GM21526 (cell line): ENCODE results near the gene NCAPG2.
A peak's percentile ranks its signal among the peaks of the same experiment; 100 is the strongest.
"Not testable (repeated sequence)": the region's sequence is repeated elsewhere in the genome, so short reads cannot be mapped to it uniquely, and the experiment has no call there.

Experiments
- ATAC-seq: cut with Tn5 transposase; IDR thresholded peaks from one replicate; pipeline ENCODE4 v1.9.1; 2021; ENCODE audit warnings: moderate library complexity; ENCODE audit not compliant: unreplicated experiment, low FRiP score

Gene NCAPG2

DNA sequence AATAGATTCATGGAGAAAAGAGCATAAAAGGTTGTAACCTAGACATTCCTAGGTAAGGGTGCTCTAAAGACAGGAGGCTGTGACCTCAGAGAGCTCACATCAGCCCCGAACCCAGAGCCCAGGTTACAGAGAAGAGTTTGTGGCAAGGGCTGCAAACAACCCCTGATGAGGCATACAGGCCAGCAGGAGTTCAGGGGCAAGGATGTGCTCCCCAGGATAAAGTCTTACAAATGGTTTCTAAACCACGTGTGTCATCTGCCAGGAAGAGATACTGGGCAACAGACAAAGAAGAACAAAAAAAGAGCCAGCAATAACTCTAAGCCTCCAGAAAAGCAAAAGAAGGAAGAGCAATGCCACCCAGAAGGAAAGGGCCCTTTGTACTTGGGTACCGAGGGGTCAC is 27.7 kb downstream of the NCAPG2 start:
- ATAC-seq, result no peak

DNA sequence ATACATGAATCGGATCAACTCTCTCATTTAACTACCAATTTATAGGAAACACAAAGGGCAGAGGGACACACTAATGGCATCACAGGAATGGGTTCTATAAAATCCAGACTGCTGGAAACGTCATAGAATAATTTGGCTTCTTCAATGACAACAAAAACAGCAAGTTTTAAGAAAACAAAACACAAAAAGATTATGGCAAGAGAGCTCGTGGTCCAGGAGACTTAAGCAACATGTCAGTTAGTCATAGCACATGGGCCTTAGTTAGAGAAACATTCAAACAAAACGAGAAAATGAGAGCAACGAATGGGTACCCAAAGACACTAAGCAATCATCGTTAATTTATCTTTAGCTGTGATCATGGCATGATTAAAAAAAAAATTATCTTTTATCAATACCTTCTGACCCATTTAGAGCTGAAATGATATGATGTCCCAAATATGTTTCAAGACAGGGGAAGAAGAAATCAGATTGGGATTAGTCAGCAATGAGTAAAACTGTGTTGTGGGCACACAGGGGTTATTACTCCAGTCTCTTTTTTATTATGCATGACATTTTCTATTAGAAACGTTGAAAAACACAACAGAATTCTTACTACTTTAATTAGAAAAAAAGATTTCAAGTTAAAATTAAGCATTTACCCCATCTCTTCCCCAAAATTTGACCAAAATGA is 28.3 kb downstream of the NCAPG2 start:
- no peak for ATAC-seq

DNA sequence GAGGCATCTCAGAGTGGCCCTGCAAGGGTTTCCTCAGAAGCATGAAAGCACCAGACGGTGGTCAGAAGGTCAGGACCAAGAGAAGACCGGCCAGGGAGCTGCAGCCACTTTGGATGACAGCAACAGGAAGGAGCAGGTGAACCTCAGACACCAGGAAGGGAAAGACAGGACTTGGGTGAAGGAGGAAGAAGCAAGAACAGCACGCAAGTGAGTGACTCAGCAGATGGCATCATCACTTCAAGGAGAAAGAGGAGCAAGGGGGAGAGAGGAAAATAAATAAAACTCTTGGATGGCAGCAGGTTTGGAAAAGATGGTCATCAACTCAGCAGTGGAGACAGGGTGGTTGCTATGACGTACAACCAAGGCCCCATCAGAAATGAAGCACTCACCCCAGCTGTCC is 31.6 kb downstream of the NCAPG2 start:
- no peak for ATAC-seq

DNA sequence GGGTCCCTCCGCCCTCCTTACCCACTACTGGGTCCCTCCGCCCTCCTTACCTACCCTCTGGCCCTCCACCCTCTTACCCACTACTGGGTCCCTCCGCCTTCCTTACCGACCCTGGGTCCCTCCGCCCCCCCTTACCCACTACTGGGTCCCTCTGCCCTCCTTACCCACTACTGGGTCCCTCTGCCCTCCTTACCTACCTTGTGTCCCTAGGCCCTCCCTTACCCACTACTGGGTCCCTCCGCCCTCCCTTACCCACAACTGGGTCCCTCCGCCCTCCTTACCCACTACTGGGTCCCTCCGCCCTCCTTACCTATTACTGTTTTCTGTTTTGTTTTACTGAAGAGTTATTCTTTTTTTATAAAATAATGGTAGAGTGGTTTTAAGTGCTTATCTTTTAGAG is 36.5 kb downstream of the NCAPG2 start:
- ATAC-seq, result not testable (repeated sequence)

DNA sequence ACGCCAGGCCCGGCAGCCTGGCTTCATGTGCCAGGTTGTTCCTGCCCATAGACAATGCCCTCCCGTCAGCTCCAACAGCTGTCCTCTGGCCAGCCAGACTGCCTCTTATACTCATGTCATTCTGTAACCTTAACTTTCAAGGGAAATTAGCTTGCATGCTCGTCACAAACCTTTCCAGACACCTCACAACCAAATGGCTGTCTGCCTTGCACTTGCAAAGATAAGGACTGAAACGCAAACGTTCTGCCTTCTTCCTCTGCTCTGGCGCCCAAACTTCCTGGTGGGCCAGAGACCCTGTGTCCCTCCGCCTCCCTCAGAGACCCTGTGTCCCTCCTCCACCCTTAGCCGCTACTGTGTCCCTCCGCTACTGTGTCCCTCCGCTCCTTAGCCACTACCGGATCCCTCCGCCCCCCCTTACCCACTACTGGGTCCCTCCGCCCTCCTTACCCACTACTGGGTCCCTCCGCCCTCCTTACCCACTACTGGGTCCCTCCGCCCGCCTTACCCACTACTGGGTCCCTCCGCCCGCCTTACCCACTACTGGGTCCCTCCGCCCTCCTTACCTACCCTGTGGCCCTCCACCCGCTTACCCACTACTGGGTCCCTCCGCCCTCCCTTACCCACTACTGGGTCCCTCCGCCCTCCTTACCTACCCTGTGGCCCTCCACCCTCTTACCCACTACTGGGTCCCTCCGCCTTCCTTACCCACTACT is 37.5 kb downstream of the NCAPG2 start:
- ATAC-seq, result not testable (repeated sequence)

DNA sequence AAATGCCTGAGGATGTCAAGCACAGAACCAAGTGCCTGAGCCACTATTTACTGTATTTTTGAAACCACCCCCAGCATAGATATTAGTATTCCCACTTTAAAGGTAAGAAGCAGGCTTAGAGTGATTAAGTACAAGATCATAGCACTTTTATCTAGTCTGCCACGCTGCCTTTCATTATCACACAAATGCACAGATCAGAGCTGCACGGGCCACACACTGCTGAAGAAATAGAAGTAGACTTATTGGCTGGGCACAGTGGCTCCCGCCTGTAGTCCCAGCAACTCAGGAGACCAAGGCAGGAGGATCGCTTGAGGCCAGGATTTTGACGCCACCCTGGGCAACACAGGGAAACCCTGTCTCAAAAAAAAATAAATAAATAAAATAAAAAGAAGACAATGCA is 38.2 kb downstream of the NCAPG2 start:
- ATAC-seq, result no peak

DNA sequence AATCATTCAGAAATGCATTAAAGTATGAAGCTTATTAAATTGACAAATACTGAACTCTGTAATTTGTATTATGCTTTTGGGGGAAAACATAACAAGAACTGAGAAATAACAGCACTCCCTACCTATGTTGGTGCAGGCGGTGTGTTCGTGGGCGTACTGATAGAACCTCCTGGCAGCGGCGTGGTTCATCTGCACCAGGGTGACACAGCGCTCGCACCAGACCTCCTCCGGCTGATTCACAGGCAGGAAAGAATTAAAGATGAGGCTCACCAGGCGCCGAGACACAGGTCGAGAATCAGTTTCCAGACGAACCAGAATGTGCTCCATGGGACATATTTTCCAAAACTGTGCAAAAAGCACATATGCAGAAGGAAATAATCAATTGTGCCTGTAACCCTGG is 40.2 kb downstream of the NCAPG2 start:
- no peak for ATAC-seq

DNA sequence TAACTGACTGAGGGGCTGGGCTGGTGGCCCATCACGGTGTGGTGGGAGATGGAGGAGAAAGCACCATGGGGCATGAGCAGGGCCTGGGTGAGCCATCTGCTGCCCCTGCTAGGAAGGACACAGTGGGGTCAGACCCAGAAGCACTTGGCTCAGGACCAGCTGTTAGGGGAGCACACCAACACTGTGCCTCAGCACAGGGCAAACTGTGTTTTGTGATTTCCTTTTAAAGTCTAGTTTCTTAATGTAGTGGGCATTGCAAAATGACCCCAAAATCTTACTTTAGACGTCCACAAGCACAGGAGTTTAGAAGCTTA is 41.2 kb downstream of the NCAPG2 start:
- no peak for ATAC-seq

DNA sequence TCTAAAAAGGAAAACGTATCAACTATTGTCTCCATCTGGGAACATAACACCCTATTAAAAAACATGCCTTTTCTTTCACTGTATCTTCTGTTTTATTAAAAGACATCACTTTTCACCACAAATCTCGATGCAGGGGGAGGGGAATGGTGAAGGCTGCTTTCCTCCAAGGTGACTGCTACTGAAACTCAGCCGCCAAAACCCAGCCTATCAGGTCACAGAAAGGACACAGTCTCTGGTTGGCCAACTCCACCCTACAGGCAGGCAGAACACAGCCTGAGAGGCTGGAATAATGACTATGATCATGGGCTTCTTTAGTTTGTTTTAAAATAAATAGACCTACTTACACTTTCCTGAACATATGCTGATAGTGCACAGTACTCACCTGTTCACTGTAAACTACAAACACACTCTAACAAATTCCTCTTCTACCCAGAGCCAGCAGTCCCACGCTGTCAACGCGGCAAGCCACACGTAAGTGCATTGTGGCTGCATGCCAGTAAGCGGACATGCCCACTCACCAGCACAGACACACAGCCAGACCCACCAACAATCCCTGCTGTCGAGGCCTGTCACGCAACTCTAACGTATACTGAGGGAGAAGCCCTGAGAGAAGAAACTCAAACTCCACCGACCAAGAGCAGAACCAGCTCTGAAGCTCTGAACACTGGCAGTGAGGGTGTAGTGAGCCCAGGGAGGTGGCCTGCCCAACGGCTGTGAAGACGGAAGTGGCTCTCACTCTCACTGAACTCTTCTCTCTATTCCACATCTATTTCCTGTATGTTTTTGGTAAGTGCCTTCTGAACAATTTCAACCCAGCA is 41.8 kb downstream of the NCAPG2 start:
- no peak for ATAC-seq

DNA sequence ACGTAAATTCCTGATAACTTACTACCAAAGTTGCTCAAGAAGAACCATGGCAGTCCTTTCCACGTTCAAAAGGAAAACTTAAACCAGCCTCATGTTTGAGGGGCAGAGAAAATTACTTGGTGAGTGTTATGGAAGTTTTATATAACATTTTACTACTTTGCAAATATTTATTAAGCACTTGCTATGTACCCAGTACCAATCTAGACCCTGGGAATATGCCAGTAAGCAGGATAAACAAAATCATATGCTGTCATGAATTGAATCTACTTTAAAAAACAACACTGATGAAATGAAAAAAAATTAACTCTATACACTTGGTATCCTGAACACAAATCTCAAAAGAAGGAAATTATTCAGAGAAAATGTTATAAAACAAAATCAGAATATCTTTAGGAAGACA is 46.1 kb downstream of the NCAPG2 start:
- ATAC-seq, result no peak

DNA sequence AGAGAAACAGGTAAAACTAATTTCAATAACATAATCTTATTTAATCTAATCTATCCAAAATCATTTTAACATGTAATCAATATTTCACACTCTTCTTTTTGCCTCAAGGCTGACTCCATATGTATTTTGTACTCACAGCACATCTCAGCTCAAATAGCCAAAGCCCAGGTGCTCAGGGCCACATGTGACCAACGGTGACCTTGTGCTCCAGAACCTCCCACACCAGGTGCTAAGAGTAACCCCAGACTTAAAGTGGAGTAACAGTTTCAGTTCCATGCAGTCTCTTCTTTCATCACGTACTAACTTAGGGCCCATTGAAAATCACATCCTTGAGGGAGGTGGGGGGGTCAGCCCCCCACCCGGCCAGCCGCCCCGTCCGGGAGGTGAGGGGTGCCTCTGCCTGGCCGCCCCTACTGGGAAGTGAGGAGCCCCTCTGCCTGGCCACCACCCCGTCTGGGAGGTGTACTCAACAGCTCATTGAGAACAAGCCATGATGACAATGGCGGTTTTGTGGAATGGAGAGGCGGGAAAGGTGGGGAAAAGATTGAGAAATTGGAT is 47.3 kb downstream of the NCAPG2 start:
- ATAC-seq, result peak; percentile 57

DNA sequence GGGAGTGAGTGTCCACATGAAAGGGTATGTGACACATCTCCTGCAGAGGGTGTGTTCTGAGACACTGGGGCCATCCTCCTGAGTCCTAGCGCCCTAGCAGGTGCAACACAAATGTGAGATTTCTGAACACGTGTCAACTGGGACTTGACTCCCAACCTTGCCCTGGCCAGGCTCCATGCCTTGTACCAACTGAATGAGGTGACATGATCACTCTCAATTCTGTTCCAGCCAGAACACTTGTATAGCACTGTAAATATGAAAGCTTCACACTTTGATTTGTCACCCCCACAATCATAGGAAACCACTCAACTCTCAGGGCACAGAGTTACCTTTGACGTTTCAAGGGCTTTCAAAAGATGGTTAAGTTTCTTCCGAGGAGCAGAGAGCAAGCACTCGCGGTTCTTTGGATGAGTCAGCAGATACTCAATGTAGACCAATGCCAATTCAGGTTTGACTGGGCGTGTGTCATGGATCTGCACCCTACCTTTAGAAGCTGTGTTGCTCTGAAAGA is 48.6 kb downstream of the NCAPG2 start:
- peak; percentile 96 for ATAC-seq

DNA sequence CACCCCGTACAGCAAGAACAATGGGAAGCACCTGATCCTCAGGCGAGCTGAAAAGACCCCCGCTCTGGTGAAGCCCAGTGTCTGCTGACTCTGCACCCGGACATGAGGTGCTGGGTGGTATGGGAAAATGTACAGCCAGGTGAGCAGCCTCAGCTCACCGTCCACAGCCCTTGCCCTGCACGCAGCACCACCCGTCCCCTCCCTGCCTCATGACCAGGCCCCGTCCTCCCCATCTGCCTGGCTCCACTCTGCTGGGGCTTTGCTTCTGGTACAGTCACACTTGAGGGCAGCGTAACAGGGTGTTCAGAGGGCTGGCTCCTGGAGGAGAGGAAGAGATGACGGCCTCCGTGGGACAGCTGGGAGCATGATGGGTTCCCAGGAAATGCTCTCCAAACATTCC is 49.1 kb downstream of the NCAPG2 start:
- no peak for ATAC-seq

DNA sequence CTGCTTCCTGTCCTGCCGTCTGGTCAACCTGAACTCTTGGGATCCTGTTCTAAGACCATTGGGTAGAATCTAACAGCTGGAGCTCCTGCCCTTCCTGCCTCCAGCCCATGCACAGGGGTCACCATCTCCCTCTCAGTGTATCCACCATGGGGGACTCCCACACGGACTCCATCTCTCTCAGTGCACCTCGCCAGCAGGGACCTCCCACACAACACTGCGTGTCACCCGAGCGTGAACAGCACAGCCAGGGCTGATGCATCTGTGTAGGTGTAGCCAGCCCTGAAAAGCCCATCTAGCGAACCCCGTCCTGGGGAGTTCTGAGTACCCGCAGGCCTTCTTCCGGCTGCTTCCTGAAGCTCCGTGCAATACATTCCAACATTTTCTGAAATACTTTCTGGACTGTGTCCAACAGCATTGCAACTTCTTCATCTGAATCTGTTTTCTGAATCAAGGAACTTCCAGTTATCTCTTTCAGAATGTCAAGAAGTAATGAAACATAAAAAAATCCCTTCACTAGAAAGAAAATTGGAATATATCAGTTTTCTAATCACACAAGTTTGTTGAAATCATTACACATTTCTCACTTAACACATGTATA is 52.5 kb downstream of the NCAPG2 start:
- ATAC-seq, result no peak

DNA sequence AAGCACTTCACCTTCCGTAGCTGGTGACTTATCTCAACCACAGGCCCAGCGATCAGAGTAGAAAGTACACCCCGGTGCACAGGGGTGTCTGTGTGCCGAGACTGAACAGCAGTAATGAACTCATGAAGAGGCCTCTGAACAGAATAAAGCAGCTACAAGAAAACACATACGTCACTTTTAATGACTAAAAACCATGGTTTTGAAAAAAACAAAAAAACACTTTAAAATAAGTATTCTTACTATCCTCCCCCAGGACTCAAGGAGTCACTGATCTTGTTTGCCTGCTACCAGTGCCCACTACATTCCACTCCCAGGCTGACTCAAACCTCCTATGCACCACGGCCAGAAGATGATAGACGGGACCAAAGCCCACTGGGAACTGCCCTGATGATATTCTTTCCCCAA is 53.8 kb downstream of the NCAPG2 start:
- no peak for ATAC-seq

DNA sequence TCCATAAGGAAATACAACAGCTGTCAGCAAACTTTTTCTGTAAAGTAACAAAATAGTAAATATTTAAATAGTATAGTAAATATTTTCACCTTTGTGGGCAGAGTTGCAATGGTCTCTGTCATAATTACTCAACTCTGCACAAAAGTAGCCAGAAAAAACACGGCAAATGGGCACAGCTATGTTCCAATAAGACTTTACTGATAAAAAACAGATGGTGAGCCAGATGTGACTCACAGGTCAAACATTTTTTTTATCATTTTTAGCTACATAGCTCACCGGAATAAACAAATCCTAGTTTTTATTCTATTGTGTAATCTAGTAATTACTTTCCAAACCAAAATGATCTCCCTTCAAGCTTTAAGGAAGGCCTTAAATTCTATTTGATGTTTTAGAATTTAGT is 55.3 kb downstream of the NCAPG2 start:
- no peak for ATAC-seq

DNA sequence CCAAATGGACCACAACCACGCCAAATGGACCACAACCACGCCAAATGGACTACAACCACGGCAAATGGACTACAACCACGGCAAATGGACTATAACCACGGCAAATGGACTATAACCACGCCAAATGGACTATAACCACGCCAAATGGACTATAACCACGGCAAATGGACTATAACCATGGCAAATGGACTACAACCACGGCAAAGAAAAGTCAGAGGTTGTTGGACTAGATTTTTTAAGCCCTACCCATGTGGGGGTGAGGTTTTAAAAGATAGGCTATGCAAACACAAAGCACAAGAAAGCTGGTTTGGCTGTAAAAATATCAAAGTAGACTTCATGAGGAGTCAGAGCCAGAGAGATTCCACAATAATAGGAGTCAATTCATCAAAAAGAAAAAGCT is 55.8 kb downstream of the NCAPG2 start:
- no peak for ATAC-seq

DNA sequence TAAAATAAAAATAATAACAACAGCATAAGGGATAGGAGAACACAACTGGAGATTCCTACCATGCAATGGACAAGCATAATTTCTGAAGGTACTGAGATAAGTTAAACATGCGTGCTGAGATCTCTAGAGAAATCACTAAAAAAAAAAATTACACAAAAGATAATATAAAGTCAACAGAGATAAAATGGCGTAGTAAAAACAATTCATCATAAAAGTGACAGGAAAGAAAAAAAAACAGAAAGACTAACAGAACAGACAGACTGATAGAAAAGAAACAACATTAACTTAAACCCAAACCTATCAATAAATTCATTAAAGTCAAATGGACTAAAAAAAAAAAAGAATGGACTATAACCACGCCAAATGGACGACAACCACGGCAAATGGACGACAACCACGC is 56.4 kb downstream of the NCAPG2 start:
- no peak for ATAC-seq

DNA sequence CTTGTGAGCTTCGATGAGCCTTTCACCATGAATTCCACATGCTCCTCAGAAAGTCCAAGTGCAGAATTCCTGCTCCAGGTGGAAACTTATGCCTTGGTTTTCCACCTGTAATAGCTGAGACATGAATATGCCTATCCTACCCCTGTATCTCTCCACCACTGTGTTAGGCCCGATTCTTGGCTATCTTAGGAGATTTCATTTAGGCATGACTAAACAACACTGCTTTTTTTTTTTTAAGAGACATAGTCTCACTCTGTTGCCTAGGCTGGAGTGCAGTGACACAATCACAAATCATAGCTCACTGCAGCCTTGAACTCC is 57.2 kb downstream of the NCAPG2 start:
- ATAC-seq, result no peak

DNA sequence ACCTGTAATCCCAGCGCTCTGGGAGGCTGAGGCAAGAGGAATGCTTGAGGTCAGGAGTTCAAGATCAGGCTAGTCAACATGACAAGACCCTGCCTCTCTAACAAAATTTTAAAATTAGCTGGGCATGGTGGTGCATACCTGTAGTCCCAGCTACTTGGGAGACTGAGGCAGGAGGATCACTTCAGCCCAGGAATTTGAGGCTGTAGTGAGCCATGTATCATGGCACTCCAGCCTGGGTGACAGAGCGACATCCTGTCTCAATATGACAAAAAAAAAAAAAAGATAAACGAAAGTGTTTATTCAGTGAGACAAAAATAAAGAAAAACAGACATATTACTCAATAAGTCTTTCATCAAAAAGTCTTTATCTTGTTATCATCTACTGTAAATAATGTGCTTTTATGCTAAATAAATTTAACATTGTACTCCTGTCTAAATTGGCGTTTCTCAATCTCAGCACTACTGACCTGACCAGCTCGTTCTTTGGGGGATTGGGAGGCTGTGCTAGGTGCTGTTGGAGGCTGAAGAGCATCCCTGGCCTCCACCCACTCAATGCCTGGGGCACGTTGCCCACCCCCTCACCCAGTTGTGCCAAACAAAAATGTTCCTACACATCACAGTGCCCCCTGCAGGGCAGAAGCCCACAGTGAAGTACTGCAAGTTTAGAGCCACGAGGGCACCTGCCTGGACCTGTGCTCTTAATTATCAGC is 57.7 kb downstream of the NCAPG2 start:
- no peak for ATAC-seq
